GM08714 (cell line): ENCODE measurements around the gene UBA3.

Experiments
- H3K4me3 ChIP-seq: fragments of 200-500 bp; sonication (Bioruptor generic); 2 replicates; pipeline ENCODE4 v1.5.1; 2014; ENCODE audit warnings: mild to moderate bottlenecking, low read length, inconsistent platforms
- ZNF274 ChIP-seq: IDR thresholded peaks from 2 replicates; pipeline ENCODE4 v1.6.1; 2012; ENCODE audit warnings: mild to moderate bottlenecking, low read depth, low read length

Gene UBA3

GRCh38 chr3:69088063-69088462, 7.9 kb upstream of the UBA3 start:
- TF ChIP-seq ZNF274 = no peak

GRCh38 chr3:69087030-69087791, 7.0 kb upstream of the UBA3 start:
- TF ChIP-seq ZNF274 = no peak
- peak overlapping the region; percentile 84 for H3K4me3 ChIP-seq

More at GRCh38 chr3:69088063-69088462, 7.9 kb upstream of the UBA3 start:
- peak overlapping the region; percentile 84 for H3K4me3 ChIP-seq

DNA sequence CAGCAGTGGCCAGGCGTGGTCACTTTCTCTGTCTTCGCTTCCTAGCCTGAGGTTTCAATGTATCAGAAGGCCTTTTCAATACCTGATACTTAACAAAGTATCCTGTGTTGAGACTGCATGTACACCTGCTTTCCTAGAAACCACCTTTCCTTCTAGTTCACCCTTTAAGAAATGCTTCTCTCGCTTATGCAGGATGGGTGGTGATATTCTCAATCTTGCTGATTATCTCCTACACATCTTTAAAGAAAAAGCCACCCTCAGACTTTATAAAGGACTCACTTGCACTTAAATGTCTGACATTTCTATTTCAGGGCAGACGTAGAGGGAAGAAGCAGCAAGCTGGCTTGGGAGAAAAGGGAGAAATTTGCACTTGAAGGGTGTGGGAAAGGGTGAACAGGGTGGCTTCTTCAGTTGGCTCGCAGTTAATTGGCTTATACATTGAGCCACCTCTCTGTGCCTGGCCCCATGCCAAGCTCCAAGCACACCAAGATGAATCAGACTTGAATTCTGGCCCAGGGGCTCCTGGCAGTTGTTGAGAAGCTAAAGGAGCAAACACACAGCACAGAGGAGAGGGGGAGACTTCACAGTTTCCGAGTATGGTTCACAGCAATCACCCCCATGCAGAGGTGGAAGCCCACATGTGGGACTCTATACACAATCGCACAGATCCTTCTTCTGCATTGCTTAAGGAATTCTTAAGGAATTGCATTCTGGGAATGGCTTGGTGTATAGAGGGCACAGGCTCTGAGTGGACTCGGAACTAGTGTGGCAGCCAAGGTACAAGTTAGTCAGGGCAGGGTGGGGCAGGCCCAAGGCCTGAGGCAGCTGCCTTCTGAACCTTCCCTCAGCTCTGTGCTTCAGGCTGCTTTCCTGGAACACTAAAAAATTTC, 5.9 kb upstream of the UBA3 start:
- H3K4me3 ChIP-seq = peak overlapping the region; percentile 84
- no peak for TF ChIP-seq ZNF274

- no peak for TF ChIP-seq ZNF274
These were observed 5.1 kb upstream of the UBA3 start for GRCh38 chr3:69085168-69085832.

GRCh38 chr3:69084326-69085167, 4.4 kb upstream of the UBA3 start, which contains the start of gene ARL6IP5:
Gene ARL6IP5 (plus strand): TSS chr3:69084937. CDS start chr3:69085048, 111 bp downstream.
- H3K4me3 ChIP-seq = peak within 1 kb of the TSS; percentile 84
- TF ChIP-seq ZNF274 = no peak

More at GRCh38 chr3:69085168-69085832, 5.1 kb upstream of the UBA3 start:
- peak overlapping the region; percentile 84 for H3K4me3 ChIP-seq

- TF ChIP-seq ZNF274 = no peak
- no peak overlapping the region for H3K4me3 ChIP-seq
These were observed 2.6 kb upstream of the UBA3 start for GRCh38 chr3:69082805-69083204.

DNA sequence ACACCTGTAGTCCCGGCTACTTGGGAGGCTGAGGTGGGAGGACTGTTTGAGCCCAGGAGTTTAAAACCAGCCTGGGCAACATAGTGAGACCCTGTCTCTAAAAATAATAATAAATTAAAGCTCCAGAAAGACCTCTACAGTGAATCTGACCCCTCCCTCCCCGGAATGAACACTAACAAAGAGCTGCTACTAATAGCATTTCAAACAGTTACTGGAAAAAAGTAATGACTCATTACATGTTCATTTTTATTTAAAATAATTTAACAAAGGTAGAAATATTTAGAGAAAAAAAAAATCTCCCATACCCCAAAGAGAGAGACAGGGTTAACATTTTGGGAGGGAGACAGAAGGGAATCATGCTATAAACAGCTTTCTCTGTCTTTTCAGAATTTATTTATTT, 2.2 kb upstream of the UBA3 start:
- H3K4me3 ChIP-seq = no peak overlapping the region
- no peak for TF ChIP-seq ZNF274

DNA sequence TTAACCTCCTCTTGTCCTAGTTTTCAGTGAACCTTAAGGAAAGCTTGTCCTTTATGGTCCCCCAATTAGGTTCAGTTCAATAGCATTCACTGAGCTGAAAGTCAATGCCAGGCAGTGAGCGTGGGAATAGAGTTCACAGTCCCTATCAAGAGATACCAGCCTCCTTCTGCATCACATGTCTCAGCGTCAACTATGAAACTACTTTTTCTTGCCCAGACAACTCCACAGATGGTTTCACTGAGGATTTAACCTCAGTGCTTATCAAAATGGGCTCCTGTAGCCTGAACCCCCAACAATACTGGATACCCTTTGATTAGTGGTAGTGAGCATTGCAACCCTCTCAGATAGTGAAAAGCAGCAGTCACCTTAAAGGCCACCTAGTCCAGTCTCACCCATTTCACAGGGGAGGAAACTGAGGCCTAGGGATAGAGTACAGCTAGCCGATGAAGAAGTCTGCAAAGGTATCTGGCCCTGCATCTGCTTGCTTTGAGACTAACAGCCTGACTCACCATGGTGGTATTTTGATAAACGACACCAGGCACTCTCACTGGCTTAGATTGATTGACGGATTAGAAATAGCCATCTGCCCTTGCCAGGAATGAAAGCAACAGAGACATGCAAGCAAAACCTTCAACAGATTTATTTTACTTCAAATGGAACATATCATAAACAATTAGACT, 1.6 kb upstream of the UBA3 start:
- H3K4me3 ChIP-seq = no peak overlapping the region; the same call in 1 of the 2 replicates
- TF ChIP-seq ZNF274 = no peak

- H3K4me3 ChIP-seq = peak overlapping the region; percentile 94
- no peak for TF ChIP-seq ZNF274
These were observed 651 bp downstream of the UBA3 start for GRCh38 chr3:69079269-69080159.

- no peak for TF ChIP-seq ZNF274
- no peak overlapping the region for H3K4me3 ChIP-seq
These were observed 7.2 kb downstream of the UBA3 start for GRCh38 chr3:69072928-69073327.

DNA sequence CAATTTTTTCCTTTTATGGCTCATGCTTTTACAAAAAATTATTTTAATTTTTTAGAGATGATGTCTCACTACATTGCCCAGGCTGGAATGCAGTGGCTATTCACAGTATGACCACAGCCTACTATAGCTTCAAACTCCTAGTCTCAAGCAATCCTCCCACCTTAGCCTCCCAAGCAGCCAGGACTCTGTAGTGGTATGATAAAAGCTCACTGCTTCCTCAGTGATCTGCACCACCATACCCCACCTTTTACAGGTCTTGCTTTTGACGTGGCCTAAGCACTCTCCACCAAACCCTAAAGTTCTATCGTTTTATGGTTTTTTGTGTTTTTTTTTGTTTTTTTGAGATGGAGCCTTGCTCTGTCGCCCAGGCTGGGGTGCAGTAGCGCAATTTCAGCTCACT, 14.0 kb downstream of the UBA3 start:
- no peak overlapping the region for H3K4me3 ChIP-seq
- no peak for TF ChIP-seq ZNF274
